HepG2 (cell line): Measurements from ENCODE around the gene ENO3.

Experiments
- ARID2 ChIP-seq: sonication (generic); formaldehyde crosslinking; IDR thresholded peaks from 2 replicates; pipeline ENCODE4 v1.8.1; 2022; ENCODE audit warnings: mild to moderate bottlenecking, missing genetic modification reagents, borderline replicate concordance
- ATF1 ChIP-seq: IDR thresholded peaks from 2 replicates; pipeline ENCODE4 v1.6.1; 2016; ENCODE audit warnings: mild to moderate bottlenecking, control low read depth
- HDAC2 ChIP-seq: sonication (generic); formaldehyde crosslinking; IDR thresholded peaks from 2 replicates; pipeline ENCODE4 v1.4.0; 2020; ENCODE audit warnings: missing genetic modification reagents
- HOXA3 ChIP-seq: sonication (generic); formaldehyde crosslinking; IDR thresholded peaks from 2 replicates; pipeline ENCODE4 v1.5.0; 2020; ENCODE audit warnings: missing genetic modification reagents
- POLR2G ChIP-seq: fragments of 200-400 bp; formaldehyde crosslinking; IDR thresholded peaks from 2 replicates; pipeline ENCODE4 v1.6.1; 2018; ENCODE audit warnings: mild to moderate bottlenecking, low read depth, low read length, moderate library complexity
- SALL2 ChIP-seq: sonication (generic); formaldehyde crosslinking; IDR thresholded peaks from 2 replicates; pipeline ENCODE4 v1.8.1; 2023; ENCODE audit warnings: mild to moderate bottlenecking, missing genetic modification reagents, inconsistent platforms
- TBP ChIP-seq: sonication (generic); formaldehyde crosslinking; IDR thresholded peaks from 2 replicates; pipeline ENCODE4 v1.5.0; 2020; ENCODE audit warnings: missing genetic modification reagents
- TCF7 ChIP-seq: sonication (generic); IDR thresholded peaks from 2 replicates; pipeline ENCODE4 v1.6.1; 2016; ENCODE audit warnings: antibody characterized with exemption, low read depth
- ZBTB7A ChIP-seq: sonication (generic); formaldehyde crosslinking; IDR thresholded peaks from 2 replicates; pipeline ENCODE4 v1.8.0; 2022; ENCODE audit warnings: mild to moderate bottlenecking, missing genetic modification reagents
- ZNF101 ChIP-seq: sonication (generic); formaldehyde crosslinking; IDR thresholded peaks from 2 replicates; pipeline ENCODE4 v1.4.0; 2020; ENCODE audit warnings: mild to moderate bottlenecking, low read depth, missing genetic modification reagents, borderline replicate concordance
- TF ChIP-seq, protein P1 (sequence below): sonication (generic); formaldehyde crosslinking; IDR thresholded peaks from 2 replicates; pipeline ENCODE4 v1.4.0; 2020; ENCODE audit warnings: missing genetic modification reagents
- TF ChIP-seq, protein P2 (sequence below): sonication (generic); formaldehyde crosslinking; IDR thresholded peaks from 2 replicates; pipeline ENCODE4 v1.9.0; 2022; ENCODE audit warnings: low read depth, missing genetic modification reagents
- TF ChIP-seq, protein P3 (sequence below): sonication (generic); formaldehyde crosslinking; conservative IDR thresholded peaks from 2 replicates; pipeline ENCODE4 v1.4.0; 2020; ENCODE audit warnings: missing genetic modification reagents
- TF ChIP-seq, protein P4 (sequence below): sonication (generic); formaldehyde crosslinking; IDR thresholded peaks from 2 replicates; pipeline ENCODE4 v1.4.0; 2020; ENCODE audit warnings: missing genetic modification reagents

DNA sequence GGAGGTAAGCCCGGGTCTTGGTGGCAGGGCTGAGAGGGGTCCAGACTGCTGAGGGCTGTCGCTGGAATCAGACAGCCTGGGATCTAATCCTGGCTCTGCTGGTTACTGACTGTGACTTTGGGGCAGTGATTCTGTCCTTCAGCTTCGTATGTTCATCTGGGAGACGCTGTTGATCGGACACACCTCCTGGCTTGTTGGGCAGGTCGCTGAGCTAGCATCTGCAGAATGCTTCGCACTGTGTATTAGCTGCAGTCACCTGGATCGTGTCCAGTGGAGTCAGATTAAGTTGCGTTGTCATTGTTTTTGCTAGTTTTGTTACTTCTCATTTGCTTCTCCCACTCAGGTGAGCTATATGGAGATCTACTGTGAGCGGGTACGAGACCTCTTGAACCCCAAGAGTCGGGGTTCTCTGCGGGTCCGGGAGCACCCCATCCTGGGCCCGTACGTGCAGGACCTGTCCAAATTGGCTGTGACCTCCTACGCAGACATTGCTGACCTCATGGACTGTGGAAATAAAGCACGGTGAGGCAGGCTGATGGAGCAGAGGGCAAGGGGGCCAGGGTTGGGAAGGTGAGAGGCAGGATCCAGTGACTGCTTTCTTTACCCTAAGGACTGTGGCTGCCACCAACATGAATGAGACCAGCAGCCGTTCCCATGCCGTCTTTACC lies 51.3 kb downstream of the ENO3 start:
- TF ChIP-seq ARID2 (CRISPR knock-in tag) (no peak), HOXA3 (CRISPR knock-in tag) (no peak), HDAC2 (no peak), ATF1 (no peak), ZNF101 (CRISPR knock-in tag) (no peak), ZBTB7A (no peak), SALL2 (CRISPR knock-in tag) (no peak), POLR2G (no peak), TBP (CRISPR knock-in tag) (no peak), TCF7 (no peak)
- TF ChIP-seq, protein P1, sequence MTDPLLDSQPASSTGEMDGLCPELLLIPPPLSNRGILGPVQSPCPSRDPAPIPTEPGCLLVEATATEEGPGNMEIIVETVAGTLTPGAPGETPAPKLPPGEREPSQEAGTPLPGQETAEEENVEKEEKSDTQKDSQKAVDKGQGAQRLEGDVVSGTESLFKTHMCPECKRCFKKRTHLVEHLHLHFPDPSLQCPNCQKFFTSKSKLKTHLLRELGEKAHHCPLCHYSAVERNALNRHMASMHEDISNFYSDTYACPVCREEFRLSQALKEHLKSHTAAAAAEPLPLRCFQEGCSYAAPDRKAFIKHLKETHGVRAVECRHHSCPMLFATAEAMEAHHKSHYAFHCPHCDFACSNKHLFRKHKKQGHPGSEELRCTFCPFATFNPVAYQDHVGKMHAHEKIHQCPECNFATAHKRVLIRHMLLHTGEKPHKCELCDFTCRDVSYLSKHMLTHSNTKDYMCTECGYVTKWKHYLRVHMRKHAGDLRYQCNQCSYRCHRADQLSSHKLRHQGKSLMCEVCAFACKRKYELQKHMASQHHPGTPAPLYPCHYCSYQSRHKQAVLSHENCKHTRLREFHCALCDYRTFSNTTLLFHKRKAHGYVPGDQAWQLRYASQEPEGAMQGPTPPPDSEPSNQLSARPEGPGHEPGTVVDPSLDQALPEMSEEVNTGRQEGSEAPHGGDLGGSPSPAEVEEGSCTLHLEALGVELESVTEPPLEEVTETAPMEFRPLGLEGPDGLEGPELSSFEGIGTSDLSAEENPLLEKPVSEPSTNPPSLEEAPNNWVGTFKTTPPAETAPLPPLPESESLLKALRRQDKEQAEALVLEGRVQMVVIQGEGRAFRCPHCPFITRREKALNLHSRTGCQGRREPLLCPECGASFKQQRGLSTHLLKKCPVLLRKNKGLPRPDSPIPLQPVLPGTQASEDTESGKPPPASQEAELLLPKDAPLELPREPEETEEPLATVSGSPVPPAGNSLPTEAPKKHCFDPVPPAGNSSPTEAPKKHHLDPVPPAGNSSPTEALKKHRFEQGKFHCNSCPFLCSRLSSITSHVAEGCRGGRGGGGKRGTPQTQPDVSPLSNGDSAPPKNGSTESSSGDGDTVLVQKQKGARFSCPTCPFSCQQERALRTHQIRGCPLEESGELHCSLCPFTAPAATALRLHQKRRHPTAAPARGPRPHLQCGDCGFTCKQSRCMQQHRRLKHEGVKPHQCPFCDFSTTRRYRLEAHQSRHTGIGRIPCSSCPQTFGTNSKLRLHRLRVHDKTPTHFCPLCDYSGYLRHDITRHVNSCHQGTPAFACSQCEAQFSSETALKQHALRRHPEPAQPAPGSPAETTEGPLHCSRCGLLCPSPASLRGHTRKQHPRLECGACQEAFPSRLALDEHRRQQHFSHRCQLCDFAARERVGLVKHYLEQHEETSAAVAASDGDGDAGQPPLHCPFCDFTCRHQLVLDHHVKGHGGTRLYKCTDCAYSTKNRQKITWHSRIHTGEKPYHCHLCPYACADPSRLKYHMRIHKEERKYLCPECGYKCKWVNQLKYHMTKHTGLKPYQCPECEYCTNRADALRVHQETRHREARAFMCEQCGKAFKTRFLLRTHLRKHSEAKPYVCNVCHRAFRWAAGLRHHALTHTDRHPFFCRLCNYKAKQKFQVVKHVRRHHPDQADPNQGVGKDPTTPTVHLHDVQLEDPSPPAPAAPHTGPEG = no peak
- TF ChIP-seq, protein P2, sequence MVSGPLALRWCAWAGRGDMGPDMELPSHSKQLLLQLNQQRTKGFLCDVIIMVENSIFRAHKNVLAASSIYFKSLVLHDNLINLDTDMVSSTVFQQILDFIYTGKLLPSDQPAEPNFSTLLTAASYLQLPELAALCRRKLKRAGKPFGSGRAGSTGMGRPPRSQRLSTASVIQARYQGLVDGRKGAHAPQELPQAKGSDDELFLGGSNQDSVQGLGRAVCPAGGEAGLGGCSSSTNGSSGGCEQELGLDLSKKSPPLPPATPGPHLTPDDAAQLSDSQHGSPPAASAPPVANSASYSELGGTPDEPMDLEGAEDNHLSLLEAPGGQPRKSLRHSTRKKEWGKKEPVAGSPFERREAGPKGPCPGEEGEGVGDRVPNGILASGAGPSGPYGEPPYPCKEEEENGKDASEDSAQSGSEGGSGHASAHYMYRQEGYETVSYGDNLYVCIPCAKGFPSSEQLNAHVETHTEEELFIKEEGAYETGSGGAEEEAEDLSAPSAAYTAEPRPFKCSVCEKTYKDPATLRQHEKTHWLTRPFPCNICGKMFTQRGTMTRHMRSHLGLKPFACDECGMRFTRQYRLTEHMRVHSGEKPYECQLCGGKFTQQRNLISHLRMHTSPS (CRISPR knock-in tag) = no peak
- TF ChIP-seq, protein P3, sequence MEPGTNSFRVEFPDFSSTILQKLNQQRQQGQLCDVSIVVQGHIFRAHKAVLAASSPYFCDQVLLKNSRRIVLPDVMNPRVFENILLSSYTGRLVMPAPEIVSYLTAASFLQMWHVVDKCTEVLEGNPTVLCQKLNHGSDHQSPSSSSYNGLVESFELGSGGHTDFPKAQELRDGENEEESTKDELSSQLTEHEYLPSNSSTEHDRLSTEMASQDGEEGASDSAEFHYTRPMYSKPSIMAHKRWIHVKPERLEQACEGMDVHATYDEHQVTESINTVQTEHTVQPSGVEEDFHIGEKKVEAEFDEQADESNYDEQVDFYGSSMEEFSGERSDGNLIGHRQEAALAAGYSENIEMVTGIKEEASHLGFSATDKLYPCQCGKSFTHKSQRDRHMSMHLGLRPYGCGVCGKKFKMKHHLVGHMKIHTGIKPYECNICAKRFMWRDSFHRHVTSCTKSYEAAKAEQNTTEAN = no peak
- TF ChIP-seq, protein P4, sequence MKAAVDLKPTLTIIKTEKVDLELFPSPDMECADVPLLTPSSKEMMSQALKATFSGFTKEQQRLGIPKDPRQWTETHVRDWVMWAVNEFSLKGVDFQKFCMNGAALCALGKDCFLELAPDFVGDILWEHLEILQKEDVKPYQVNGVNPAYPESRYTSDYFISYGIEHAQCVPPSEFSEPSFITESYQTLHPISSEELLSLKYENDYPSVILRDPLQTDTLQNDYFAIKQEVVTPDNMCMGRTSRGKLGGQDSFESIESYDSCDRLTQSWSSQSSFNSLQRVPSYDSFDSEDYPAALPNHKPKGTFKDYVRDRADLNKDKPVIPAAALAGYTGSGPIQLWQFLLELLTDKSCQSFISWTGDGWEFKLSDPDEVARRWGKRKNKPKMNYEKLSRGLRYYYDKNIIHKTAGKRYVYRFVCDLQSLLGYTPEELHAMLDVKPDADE (CRISPR knock-in tag) = no peak
